Fibroblast of lung (primary cell): ENCODE measurements around the gene ELMO1. TPM values are rescaled to one million over a fixed set of nuclear protein-coding genes. Genes with fewer than 3 reads are reported as not detected.

Experiments used
- DNase-seq, 2 donors: peaks; one replicate each; pipeline versions ENCODE4 v3.0.0 to v3.0.0-alpha.2; 2010; ENCODE audit warnings: low read depth in 2 of 2
- H2AFZ ChIP-seq: 2 replicates; pipeline ENCODE4 v1.5.1; 2012; ENCODE audit warnings: low read length, control low read depth, inconsistent platforms
- H3K27ac ChIP-seq: 2 replicates; pipeline ENCODE4 v1.5.1; 2011; ENCODE audit warnings: low read length, control low read depth; ENCODE audit not compliant: insufficient read depth
- H3K27me3 ChIP-seq: 2 replicates; pipeline ENCODE4 v1.5.1; 2011; ENCODE audit warnings: mild to moderate bottlenecking, low read length; ENCODE audit not compliant: control insufficient read depth, insufficient read depth
- H3K36me3 ChIP-seq: 2 replicates; pipeline ENCODE4 v1.5.1; 2011; ENCODE audit warnings: low read length; ENCODE audit not compliant: control insufficient read depth, insufficient read depth
- H3K4me1 ChIP-seq: 2 replicates; pipeline ENCODE4 v1.5.1; 2011; ENCODE audit warnings: low read length; ENCODE audit not compliant: control insufficient read depth, insufficient read depth; ENCODE audit errors: extremely low read depth
- H3K4me2 ChIP-seq: 2 replicates; pipeline ENCODE4 v1.5.1; 2011; ENCODE audit warnings: low read length, control low read depth; ENCODE audit not compliant: insufficient read depth; ENCODE audit errors: extremely low read depth
- H3K4me3 ChIP-seq, 4 experiments: fragments of 200-600 bp in 1 of 4; sonication (generic) in 1 of 4; replicated peaks in 1 of 4; 2 replicates each; pipeline ENCODE4 v1.5.1; 2011 to 2016; ENCODE audit warnings: low read length in 4 of 4, low read depth in 3 of 4, mild to moderate bottlenecking in 3 of 4, control low read depth in 2 of 4, inconsistent platforms in 1 of 4, mixed read lengths in 1 of 4; ENCODE audit not compliant: insufficient read depth in 1 of 4; ENCODE audit errors: control extremely low read depth in 1 of 4
- H3K79me2 ChIP-seq: 2 replicates; pipeline ENCODE4 v1.5.1; 2012; ENCODE audit warnings: mild to moderate bottlenecking, low read length, inconsistent platforms; ENCODE audit not compliant: control insufficient read depth, insufficient read depth
- H3K9ac ChIP-seq: 2 replicates; pipeline ENCODE4 v1.5.1; 2011; ENCODE audit warnings: mild to moderate bottlenecking, low read length, control low read depth; ENCODE audit not compliant: insufficient read depth
- H3K9me3 ChIP-seq: 2 replicates; pipeline ENCODE4 v1.5.1; 2012; ENCODE audit warnings: low read depth, low read length; ENCODE audit not compliant: control insufficient read depth, insufficient read depth
- H4K20me1 ChIP-seq: 2 replicates; pipeline ENCODE4 v1.5.1; 2011; ENCODE audit warnings: low read length; ENCODE audit not compliant: control insufficient read depth, insufficient read depth; ENCODE audit errors: extremely low read depth
- EZH2 ChIP-seq: IDR thresholded peaks from 2 replicates; pipeline ENCODE4 v1.5.1; 2012; ENCODE audit warnings: low read length, control low read depth, mild to moderate bottlenecking; ENCODE audit errors: missing control alignments
- polyA plus RNA-seq, 2 donors: library from polyadenylated mRNA; depleted of rRNA in 1 of 2; stranded (reverse) in 1 of 2; unstranded in 1 of 2; fragments of >200 nt; gene quantifications; 2 replicates each; pipeline ENCODE4 v1.2.1, GENCODE V29; 2011 to 2012; ENCODE audit warnings: missing spikeins in 1 of 2
- total RNA-seq: library from RNA; depleted of rRNA; stranded (reverse); fragments of >200 nt; gene quantifications from 2 replicates; pipeline ENCODE4 v1.2.1, GENCODE V29; 2014
- TF ChIP-seq, protein P1 (sequence below), 2 donors: IDR thresholded peaks in 1 of 2; conservative IDR thresholded peaks in 1 of 2; 1 replicate in 1 of 2; 2 replicates in 1 of 2; pipeline ENCODE4 v1.5.1; 2011 to 2012; ENCODE audit warnings: low read length in 2 of 2, control low read depth in 1 of 2, inconsistent platforms in 1 of 2, low read depth in 1 of 2, mild to moderate bottlenecking in 1 of 2

ELMO1 gene
- total and polyA plus RNA-seq, 2 donors (not counting 1 experiment from before 2014, with no cell fraction given), result 0.50 TPM; not detected in 1

DNA sequence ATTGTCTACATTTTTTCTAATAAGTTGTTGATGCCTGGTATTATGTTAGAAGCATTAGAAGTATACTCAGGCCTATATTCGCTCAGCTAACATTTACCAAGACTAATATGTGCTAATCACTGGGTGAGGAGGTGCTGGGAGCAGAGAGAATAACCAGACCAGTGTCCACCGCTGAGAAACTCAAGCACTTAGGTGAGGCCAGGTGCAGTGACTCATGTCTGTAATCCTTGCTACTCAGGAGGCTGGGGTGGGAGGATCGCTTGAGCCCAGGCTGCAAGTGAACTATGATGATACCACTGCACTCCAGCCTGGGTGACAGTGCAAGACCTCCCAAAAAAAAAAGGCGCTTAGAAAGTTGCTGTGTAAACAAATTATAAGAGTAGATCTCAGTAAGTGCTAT is 542.2 kb downstream of the ELMO1 start:
- Histone ChIP-seq H3K4me1 (no peaks in the 10 kb centered on the region), H3K27me3 (no peaks in the 10 kb centered on the region), H3K9me3 (no peaks in the 10 kb centered on the region), H3K79me2 (no peaks in the 10 kb centered on the region), H3K27ac (no peak overlapping the region), H3K9ac (no peak overlapping the region), H4K20me1 (no peaks in the 10 kb centered on the region), H2AFZ (no peak overlapping the region), H3K4me3 (no peak overlapping the region), H3K36me3 (no peaks in the 10 kb centered on the region), H3K4me2 (no peak overlapping the region)
- DNase-seq, result no peak
- TF ChIP-seq, protein P1, sequence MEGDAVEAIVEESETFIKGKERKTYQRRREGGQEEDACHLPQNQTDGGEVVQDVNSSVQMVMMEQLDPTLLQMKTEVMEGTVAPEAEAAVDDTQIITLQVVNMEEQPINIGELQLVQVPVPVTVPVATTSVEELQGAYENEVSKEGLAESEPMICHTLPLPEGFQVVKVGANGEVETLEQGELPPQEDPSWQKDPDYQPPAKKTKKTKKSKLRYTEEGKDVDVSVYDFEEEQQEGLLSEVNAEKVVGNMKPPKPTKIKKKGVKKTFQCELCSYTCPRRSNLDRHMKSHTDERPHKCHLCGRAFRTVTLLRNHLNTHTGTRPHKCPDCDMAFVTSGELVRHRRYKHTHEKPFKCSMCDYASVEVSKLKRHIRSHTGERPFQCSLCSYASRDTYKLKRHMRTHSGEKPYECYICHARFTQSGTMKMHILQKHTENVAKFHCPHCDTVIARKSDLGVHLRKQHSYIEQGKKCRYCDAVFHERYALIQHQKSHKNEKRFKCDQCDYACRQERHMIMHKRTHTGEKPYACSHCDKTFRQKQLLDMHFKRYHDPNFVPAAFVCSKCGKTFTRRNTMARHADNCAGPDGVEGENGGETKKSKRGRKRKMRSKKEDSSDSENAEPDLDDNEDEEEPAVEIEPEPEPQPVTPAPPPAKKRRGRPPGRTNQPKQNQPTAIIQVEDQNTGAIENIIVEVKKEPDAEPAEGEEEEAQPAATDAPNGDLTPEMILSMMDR (conservative IDR thresholded peaks at IDR 0.05 in 1 of 2, IDR thresholded peaks at IDR 0.05 in 1 of 2; ENCODE audit: low read depth in 1 of 2, low read length in 2 of 2), result no peak
- TF ChIP-seq EZH2, result no peak

DNA sequence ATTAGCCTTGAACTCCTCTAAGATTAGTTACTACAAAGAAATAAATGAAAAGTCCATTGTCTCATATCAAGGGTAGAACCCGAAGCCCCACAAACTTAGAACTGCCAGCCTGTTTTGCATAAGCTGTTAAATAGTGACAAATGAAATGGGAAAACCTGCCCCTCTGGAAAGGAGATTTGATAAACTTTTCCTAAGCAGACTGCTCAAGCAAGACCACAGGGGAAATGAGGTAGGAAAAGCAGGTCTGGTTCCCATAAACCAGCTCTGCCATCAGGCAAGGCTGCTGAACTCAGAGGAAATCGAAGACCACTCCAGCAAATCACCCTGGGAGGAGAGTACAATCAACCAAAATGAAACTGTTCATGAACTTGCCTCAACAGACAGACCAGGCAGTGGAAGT is 542.8 kb downstream of the ELMO1 start:
- no peak overlapping the region for H3K4me3 ChIP-seq
- no peaks in the 10 kb centered on the region for H3K27me3 ChIP-seq
- no peak for DNase-seq
- no peaks in the 10 kb centered on the region for H3K36me3 ChIP-seq
- H4K20me1 ChIP-seq, result no peaks in the 10 kb centered on the region
- H3K4me1 ChIP-seq, result no peaks in the 10 kb centered on the region
- TF ChIP-seq, protein P1 (conservative IDR thresholded peaks at IDR 0.05 in 1 of 2, IDR thresholded peaks at IDR 0.05 in 1 of 2; ENCODE audit: low read depth in 1 of 2, low read length in 2 of 2), result no peak
- no peak for TF ChIP-seq EZH2
- H3K4me2 ChIP-seq, result no peak overlapping the region
- H2AFZ ChIP-seq, result no peak overlapping the region
- no peak overlapping the region for H3K9ac ChIP-seq
- H3K9me3 ChIP-seq, result no peaks in the 10 kb centered on the region
- H3K79me2 ChIP-seq, result no peaks in the 10 kb centered on the region
- no peak overlapping the region for H3K27ac ChIP-seq

DNA sequence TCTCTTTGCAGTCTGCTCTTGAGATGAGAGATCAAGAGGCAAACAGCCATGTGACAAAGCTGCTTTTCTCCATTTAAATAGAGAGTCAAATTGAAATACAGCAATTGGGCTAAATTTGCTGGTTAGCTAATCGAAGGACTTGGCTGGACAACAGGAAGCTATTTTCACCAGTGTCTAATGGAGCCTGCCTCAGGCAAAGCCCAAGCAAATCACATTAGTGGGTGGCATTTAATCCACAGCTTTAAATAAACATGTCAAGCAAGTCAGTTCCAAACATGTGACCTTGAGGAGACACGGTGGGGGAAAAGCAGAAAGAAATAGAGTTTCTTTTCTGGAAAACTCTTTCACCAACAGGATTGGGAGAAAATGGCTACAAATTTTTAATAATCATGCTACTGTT is 543.9 kb downstream of the ELMO1 start:
- H3K9me3 ChIP-seq, result no peaks in the 10 kb centered on the region

More for the DNA sequence above, 543.9 kb downstream of the ELMO1 start:
- TF ChIP-seq, protein P1 (conservative IDR thresholded peaks at IDR 0.05 in 1 of 2, IDR thresholded peaks at IDR 0.05 in 1 of 2; ENCODE audit: low read depth in 1 of 2, low read length in 2 of 2), result no peak
- no peak for TF ChIP-seq EZH2
- no peak for DNase-seq
- H3K36me3 ChIP-seq, result no peaks in the 10 kb centered on the region
- H3K4me3 ChIP-seq, result no peak overlapping the region
- H3K27me3 ChIP-seq, result no peaks in the 10 kb centered on the region
- H3K4me1 ChIP-seq, result no peaks in the 10 kb centered on the region
- H3K79me2 ChIP-seq, result no peaks in the 10 kb centered on the region
- no peak overlapping the region for H3K9ac ChIP-seq
- H4K20me1 ChIP-seq, result no peaks in the 10 kb centered on the region
- H2AFZ ChIP-seq, result no peak overlapping the region
- no peak overlapping the region for H3K4me2 ChIP-seq
- no peak overlapping the region for H3K27ac ChIP-seq
